GM12873 (cell line): ENCODE results near the gene MKNK1.

Source experiments
- TF ChIP-seq, protein P1 (sequence below): IDR thresholded peaks from 2 replicates; pipeline ENCODE4 v1.5.1; 2012; ENCODE audit warnings: low read depth, mild to moderate bottlenecking, moderate library complexity, low read length, control low read depth; ENCODE audit not compliant: insufficient read depth; ENCODE audit errors: missing control alignments

Gene MKNK1

GRCh38 chr1:46592823-46593222 lies 11.2 kb downstream of the MKNK1 start:
- TF ChIP-seq, protein P1, sequence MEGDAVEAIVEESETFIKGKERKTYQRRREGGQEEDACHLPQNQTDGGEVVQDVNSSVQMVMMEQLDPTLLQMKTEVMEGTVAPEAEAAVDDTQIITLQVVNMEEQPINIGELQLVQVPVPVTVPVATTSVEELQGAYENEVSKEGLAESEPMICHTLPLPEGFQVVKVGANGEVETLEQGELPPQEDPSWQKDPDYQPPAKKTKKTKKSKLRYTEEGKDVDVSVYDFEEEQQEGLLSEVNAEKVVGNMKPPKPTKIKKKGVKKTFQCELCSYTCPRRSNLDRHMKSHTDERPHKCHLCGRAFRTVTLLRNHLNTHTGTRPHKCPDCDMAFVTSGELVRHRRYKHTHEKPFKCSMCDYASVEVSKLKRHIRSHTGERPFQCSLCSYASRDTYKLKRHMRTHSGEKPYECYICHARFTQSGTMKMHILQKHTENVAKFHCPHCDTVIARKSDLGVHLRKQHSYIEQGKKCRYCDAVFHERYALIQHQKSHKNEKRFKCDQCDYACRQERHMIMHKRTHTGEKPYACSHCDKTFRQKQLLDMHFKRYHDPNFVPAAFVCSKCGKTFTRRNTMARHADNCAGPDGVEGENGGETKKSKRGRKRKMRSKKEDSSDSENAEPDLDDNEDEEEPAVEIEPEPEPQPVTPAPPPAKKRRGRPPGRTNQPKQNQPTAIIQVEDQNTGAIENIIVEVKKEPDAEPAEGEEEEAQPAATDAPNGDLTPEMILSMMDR = no peak

DNA sequence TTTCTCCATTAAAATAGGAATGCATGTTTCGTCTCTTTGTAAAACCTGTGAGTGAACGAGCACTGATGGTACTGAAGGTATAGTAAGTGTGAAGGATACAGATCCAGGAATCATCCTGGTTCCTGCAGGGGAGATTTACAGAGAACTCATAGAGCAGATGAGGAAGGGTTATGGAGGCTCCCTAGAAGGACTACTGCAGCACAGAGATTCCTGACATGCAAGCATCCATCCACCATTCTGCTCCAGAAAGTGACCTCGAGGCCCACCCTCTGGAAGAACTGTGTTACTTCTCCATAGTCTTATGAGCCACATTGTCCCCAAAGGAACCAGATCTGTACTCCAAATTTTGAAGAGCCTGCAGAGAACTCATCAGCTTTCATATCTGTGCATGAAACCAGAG lies 14.5 kb downstream of the MKNK1 start:
- TF ChIP-seq, protein P1 = no peak

DNA sequence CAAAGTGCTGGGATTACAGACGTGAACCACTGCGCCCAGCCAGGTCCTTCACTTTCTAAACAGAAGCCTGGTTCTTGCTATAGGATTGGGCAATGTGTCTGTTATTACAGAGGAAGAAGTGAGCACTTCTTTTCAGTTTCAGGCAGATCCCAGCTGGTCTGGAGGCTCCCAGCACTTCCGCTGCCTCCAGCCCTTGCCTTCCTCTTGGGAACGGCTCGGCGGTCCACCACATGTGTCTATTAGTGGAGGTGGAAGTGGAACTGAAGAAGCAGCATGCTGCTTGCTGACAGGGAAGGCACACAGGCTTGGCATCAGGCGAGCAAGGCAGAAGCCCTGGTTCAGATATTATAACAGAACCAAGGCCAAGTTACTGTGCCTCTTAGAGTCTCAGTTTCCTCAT lies 17.0 kb downstream of the MKNK1 start:
- TF ChIP-seq, protein P1 = no peak

- TF ChIP-seq, protein P1 = no peak
Measured at GRCh38 chr1:46585312-46585938, 18.6 kb downstream of the MKNK1 start.

DNA sequence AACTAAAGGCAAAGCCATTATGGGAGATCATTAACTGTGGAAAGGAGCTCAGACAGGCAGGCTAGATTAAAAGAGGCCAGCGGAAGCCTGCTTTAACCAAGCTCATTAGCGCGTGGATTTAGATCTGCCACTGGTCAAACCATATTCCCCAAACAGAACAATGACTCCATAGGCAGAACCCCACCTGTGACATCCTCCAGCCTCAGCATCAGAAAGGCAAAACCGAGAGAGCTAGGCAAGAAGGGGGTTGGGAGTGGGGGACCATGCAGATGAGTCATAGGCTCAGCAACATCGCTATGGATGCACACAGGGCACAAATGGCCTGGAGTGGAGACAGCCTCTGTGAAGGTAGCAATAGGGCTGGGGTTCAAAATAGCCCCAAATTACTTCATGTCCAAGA lies 20.6 kb downstream of the MKNK1 start:
- TF ChIP-seq, protein P1 = no peak

- TF ChIP-seq, protein P1 = no peak
Measured at GRCh38 chr1:46582972-46583371, 21.1 kb downstream of the MKNK1 start.

- TF ChIP-seq, protein P1 = no peak
Measured at GRCh38 chr1:46581681-46582455, 22.2 kb downstream of the MKNK1 start.
